Mesendoderm (in vitro differentiated cells): ENCODE measurements around the gene PRKN.

Experiments used
- DNase-seq: peaks from one replicate; pipeline ENCODE4 v3.0.0; 2013
- H2AK5ac ChIP-seq: 2 replicates; pipeline ENCODE4 v1.6.1; 2013; ENCODE audit warnings: low read length, inconsistent platforms
- H2BK120ac ChIP-seq: 2 replicates; pipeline ENCODE4 v1.6.1; 2013; ENCODE audit warnings: low read depth, mild to moderate bottlenecking, low read length, moderate library complexity, mixed read lengths
- H2BK15ac ChIP-seq: replicated peaks from 2 replicates; pipeline ENCODE4 v1.6.1; 2013; ENCODE audit warnings: low read depth, mild to moderate bottlenecking, moderate library complexity
- H2BK5ac ChIP-seq: 2 replicates; pipeline ENCODE4 v1.6.1; 2013; ENCODE audit warnings: low read length, inconsistent platforms
- H3K18ac ChIP-seq: 2 replicates; pipeline ENCODE4 v1.6.1; 2013; ENCODE audit warnings: mild to moderate bottlenecking, low read length, mixed read lengths
- H3K23ac ChIP-seq: one replicate; pipeline ENCODE4 v1.6.1; 2013; ENCODE audit warnings: low read length
- H3K27ac ChIP-seq: 2 replicates; pipeline ENCODE4 v1.5.1; 2013; ENCODE audit warnings: low read depth, mild to moderate bottlenecking, inconsistent platforms, low read length, moderate library complexity
- H3K27me3 ChIP-seq: 2 replicates; pipeline ENCODE4 v1.6.1; 2013; ENCODE audit warnings: low read length, control low read depth, mild to moderate bottlenecking, inconsistent platforms; ENCODE audit not compliant: insufficient read depth, poor library complexity
- H3K36me3 ChIP-seq: 2 replicates; pipeline ENCODE4 v1.6.1; 2013; ENCODE audit warnings: low read length, inconsistent platforms; ENCODE audit not compliant: control insufficient read depth, insufficient read depth
- H3K4ac ChIP-seq: one replicate; pipeline ENCODE4 v1.6.1; 2013; ENCODE audit warnings: low read depth, mild to moderate bottlenecking, low read length, moderate library complexity
- H3K4me1 ChIP-seq: 2 replicates; pipeline ENCODE4 v1.6.1; 2013; ENCODE audit warnings: low read depth, low read length, inconsistent platforms; ENCODE audit not compliant: control insufficient read depth
- H3K4me2 ChIP-seq: 2 replicates; pipeline ENCODE4 v1.6.1; 2013; ENCODE audit warnings: low read length
- H3K4me3 ChIP-seq: 2 replicates; pipeline ENCODE4 v1.5.1; 2013; ENCODE audit warnings: mild to moderate bottlenecking, low read length
- H3K56ac ChIP-seq: one replicate; pipeline ENCODE4 v1.6.1; 2013; ENCODE audit warnings: low read length
- H3K79me1 ChIP-seq: 2 replicates; pipeline ENCODE4 v1.6.1; 2013; ENCODE audit warnings: low read length, inconsistent platforms
- H3K79me2 ChIP-seq: 2 replicates; pipeline ENCODE4 v1.6.1; 2013; ENCODE audit warnings: mild to moderate bottlenecking, low read length; ENCODE audit not compliant: control insufficient read depth, insufficient read depth
- H3K9ac ChIP-seq: 2 replicates; pipeline ENCODE4 v1.6.1; 2013; ENCODE audit warnings: low read length, inconsistent platforms
- H4K5ac ChIP-seq: one replicate; pipeline ENCODE4 v1.6.1; 2013; ENCODE audit warnings: low read length
- H4K8ac ChIP-seq: one replicate; pipeline ENCODE4 v1.6.1; 2013; ENCODE audit warnings: low read depth, mild to moderate bottlenecking, control low read depth, low read length, moderate library complexity
- WGBS: extraction: QIAGEN DNeasy Blood & Tissue Kit; methylation state at CpG from one replicate; pipeline ENCODE4 v1.1.7; 2013; ENCODE audit warnings: low lambda C conversion rate, missing lambda C conversion rate; ENCODE audit not compliant: insufficient coverage; ENCODE audit errors: extremely low coverage; 5-methylcytosine and 5-hydroxymethylcytosine counted together

PRKN gene

DNA sequence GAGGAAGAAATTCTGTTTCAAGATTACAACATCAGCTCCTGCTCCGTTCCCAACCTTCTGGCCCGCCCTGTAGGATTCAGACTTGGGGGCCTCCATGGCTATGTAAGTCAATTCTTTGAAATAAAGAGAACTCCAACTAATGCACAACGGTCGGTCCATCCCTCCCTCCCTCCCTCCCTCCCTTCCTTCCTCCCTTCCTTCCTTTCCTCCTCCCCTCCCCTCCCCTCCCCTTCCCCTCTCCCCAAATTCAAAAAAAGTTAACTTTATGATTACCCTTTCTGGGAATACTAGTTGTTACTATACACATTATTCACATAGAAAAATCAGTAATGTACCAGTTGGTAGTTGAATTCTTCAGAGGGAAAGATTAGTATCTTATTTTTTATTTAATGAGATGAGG, 1274.0 kb downstream of the PRKN start:
- no peak overlapping the region for H2BK15ac ChIP-seq
- WGBS, result no CpG with 5 or more reads among the region's 4 CpGs

DNA sequence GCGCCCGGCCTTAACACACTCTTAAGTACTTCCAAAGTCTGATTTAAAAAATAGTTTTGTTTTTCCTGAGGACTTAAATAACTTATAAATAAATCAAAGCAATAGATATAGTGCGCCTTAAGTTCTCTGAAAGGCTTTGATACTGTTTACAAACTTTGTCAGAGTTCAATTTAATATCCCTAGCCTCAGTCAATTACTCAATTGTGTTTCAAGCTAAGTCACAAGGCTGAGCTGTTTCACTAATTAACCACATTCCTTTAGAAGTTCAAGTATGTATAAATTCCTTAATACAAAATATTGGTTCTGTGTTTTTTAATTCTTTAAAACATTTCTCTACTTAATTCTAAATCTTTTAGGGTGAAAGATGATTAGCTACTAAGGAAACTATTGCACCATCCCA, 1275.3 kb downstream of the PRKN start:
- no CpG with 5 or more reads among the region's 3 CpGs for WGBS
- no peak overlapping the region for H4K8ac ChIP-seq
- no peak overlapping the region for H3K18ac ChIP-seq
- H3K79me2 ChIP-seq, result no peaks in the 10 kb centered on the region
- no peak overlapping the region for H3K4me3 ChIP-seq
- H2AK5ac ChIP-seq, result no peak overlapping the region
- no peak for DNase-seq
- H3K27me3 ChIP-seq, result no peaks in the 10 kb centered on the region
- H3K4me1 ChIP-seq, result no peaks in the 10 kb centered on the region
- H2BK5ac ChIP-seq, result no peak overlapping the region
- H4K5ac ChIP-seq, result no peak overlapping the region
- no peak overlapping the region for H2BK15ac ChIP-seq
- H3K23ac ChIP-seq, result no peak overlapping the region
- no peak overlapping the region for H3K27ac ChIP-seq
- H3K9ac ChIP-seq, result no peak overlapping the region
- no peak overlapping the region for H3K4ac ChIP-seq
- no peaks in the 10 kb centered on the region for H3K36me3 ChIP-seq
- H2BK120ac ChIP-seq, result no peak overlapping the region
- H3K56ac ChIP-seq, result no peak overlapping the region
- no peak overlapping the region for H3K4me2 ChIP-seq
- H3K79me1 ChIP-seq, result no peaks in the 10 kb centered on the region

More for the DNA sequence above, 1274.0 kb downstream of the PRKN start:
- no peak overlapping the region for H2AK5ac ChIP-seq
- no peak overlapping the region for H4K8ac ChIP-seq
- H3K79me1 ChIP-seq, result no peaks in the 10 kb centered on the region
- H3K9ac ChIP-seq, result no peak overlapping the region
- H3K27me3 ChIP-seq, result no peaks in the 10 kb centered on the region
- no peaks in the 10 kb centered on the region for H3K36me3 ChIP-seq
- no peak for DNase-seq
- H3K79me2 ChIP-seq, result no peaks in the 10 kb centered on the region
- no peak overlapping the region for H3K4me3 ChIP-seq
- no peak overlapping the region for H2BK120ac ChIP-seq
- no peak overlapping the region for H3K4ac ChIP-seq
- H2BK5ac ChIP-seq, result no peak overlapping the region
- no peak overlapping the region for H3K23ac ChIP-seq
- no peak overlapping the region for H3K4me2 ChIP-seq
- H3K4me1 ChIP-seq, result no peaks in the 10 kb centered on the region
- H3K18ac ChIP-seq, result no peak overlapping the region
- H4K5ac ChIP-seq, result no peak overlapping the region
- H3K27ac ChIP-seq, result no peak overlapping the region
- H3K56ac ChIP-seq, result no peak overlapping the region

DNA sequence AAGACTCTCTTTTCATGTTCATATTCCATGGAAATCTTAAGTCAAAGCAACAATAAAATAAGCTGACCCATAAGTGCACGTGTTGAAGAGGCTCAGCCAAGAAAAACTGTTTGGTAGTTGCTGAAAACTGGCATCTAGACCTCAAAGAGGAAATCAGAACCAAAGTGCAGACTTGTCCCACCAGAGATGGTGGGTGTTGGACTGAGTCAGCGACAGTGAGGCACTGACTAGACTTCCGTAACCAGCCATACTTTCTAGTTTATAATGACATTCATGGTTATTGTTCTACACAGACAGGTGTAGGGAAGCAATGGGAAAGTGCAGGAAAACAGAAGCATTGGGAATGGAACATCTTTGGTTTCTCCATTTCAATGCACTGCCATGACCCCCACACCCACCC, 1278.0 kb downstream of the PRKN start:
- no peak overlapping the region for H2BK5ac ChIP-seq
- H4K8ac ChIP-seq, result no peak overlapping the region
- no peak overlapping the region for H3K4ac ChIP-seq
- WGBS, result no CpG with 5 or more reads among the region's 3 CpGs
- no peaks in the 10 kb centered on the region for H3K27me3 ChIP-seq
- H3K79me2 ChIP-seq, result no peaks in the 10 kb centered on the region
- no peak overlapping the region for H3K4me3 ChIP-seq
- no peaks in the 10 kb centered on the region for H3K79me1 ChIP-seq
- no peaks in the 10 kb centered on the region for H3K36me3 ChIP-seq
- no peak overlapping the region for H3K27ac ChIP-seq
- H3K9ac ChIP-seq, result no peak overlapping the region
- DNase-seq, result no peak
- H2BK120ac ChIP-seq, result no peak overlapping the region
- H3K4me1 ChIP-seq, result peaks cover under 1% of the 10 kb centered on the region
- no peak overlapping the region for H2AK5ac ChIP-seq
- H2BK15ac ChIP-seq, result no peak overlapping the region
- H3K18ac ChIP-seq, result no peak overlapping the region
- H3K56ac ChIP-seq, result no peak overlapping the region
- H4K5ac ChIP-seq, result no peak overlapping the region
- no peak overlapping the region for H3K4me2 ChIP-seq
- H3K23ac ChIP-seq, result no peak overlapping the region

DNA sequence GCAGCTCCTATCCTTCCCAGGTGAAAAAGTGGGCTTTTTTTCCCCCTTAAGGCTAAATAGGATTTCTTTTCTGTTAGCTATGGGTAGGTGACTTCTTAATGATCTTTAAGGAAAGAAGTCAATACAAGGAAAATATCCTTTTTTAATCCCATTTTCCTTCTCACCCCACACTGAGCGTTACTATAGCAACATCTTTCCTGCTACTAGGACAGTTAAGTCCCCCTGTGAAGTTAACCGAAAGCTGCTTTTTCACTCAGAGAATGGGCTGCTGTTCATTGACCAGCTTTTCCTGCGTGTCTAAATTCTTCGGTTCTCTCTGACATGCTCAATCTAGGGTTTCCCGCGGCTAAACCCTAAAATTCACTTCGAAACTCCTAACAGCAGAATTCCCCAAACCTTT, 1280.6 kb downstream of the PRKN start:
- WGBS, result no CpG with 5 or more reads among the region's 7 CpGs
- H3K4me1 ChIP-seq, result peaks cover 8% of the 10 kb centered on the region
- no peak overlapping the region for H3K4me3 ChIP-seq
- H3K27ac ChIP-seq, result no peak overlapping the region
- no peak overlapping the region for H2BK5ac ChIP-seq
- H3K79me2 ChIP-seq, result no peaks in the 10 kb centered on the region
- H3K9ac ChIP-seq, result no peak overlapping the region
- H2BK15ac ChIP-seq, result no peak overlapping the region
- H3K4ac ChIP-seq, result no peak overlapping the region
- H2BK120ac ChIP-seq, result no peak overlapping the region
- H3K56ac ChIP-seq, result no peak overlapping the region
- no peak overlapping the region for H3K23ac ChIP-seq
- no peak overlapping the region for H3K4me2 ChIP-seq
- no peak overlapping the region for H4K5ac ChIP-seq
- H4K8ac ChIP-seq, result no peak overlapping the region
- H3K27me3 ChIP-seq, result no peaks in the 10 kb centered on the region
- DNase-seq, result peak; percentile 24
- no peak overlapping the region for H2AK5ac ChIP-seq
- no peaks in the 10 kb centered on the region for H3K79me1 ChIP-seq
- H3K18ac ChIP-seq, result no peak overlapping the region
- no peaks in the 10 kb centered on the region for H3K36me3 ChIP-seq

DNA sequence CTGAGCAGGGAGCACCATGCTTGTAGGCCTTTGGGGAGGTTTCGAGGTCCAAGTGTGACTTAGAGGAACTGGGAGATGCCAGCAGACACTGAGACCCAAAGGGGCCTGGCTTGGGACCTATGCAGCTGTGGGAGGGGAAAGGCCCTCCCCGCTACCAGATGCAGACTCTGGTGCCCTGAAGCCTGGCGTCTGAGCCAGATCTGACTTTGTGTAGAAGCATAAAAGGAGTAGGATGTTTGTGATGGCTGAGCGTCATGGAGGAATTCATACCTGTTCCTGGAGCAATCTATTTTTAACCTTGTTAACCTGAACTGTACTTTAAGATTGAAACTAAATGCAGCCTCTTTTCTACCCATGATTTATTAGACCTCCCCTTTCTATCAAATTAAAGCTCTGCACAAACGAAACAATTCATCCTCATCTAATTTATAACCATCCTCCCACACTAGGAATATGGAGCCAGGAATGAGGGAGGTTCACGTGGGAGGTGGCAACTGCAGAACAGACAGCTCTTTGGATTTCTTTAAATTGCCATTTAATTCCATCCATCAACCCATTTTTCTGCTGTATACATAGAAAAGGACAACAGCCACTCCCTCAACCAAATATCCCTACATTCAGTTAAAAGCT, 1281.2 kb downstream of the PRKN start:
- Histone ChIP-seq H3K4me1 (peaks cover 8% of the 10 kb centered on the region), H3K4ac (no peak overlapping the region), H2BK120ac (no peak overlapping the region), H3K23ac (no peak overlapping the region), H3K27ac (no peak overlapping the region), H3K36me3 (no peaks in the 10 kb centered on the region), H3K56ac (peak overlapping the region; percentile 42), H2BK5ac (no peak overlapping the region), H3K18ac (no peak overlapping the region), H2BK15ac (no peak overlapping the region), H4K8ac (no peak overlapping the region), H3K9ac (no peak overlapping the region), H4K5ac (no peak overlapping the region), H3K79me2 (no peaks in the 10 kb centered on the region), H3K79me1 (no peaks in the 10 kb centered on the region), H3K27me3 (no peaks in the 10 kb centered on the region), H2AK5ac (no peak overlapping the region), H3K4me3 (no peak overlapping the region), H3K4me2 (no peak overlapping the region)
- no peak for DNase-seq
- WGBS, result 100% methylated on average over 1 of the region's 6 CpGs
